ENCODE measurements around the gene SCD5. TPM values are rescaled to one million over a fixed set of nuclear protein-coding genes. Genes with fewer than 3 reads are reported as not detected.

Gene SCD5
- total RNA-seq, 2 experiments from 2014 or later = 1.6 to 2.2 TPM

DNA sequence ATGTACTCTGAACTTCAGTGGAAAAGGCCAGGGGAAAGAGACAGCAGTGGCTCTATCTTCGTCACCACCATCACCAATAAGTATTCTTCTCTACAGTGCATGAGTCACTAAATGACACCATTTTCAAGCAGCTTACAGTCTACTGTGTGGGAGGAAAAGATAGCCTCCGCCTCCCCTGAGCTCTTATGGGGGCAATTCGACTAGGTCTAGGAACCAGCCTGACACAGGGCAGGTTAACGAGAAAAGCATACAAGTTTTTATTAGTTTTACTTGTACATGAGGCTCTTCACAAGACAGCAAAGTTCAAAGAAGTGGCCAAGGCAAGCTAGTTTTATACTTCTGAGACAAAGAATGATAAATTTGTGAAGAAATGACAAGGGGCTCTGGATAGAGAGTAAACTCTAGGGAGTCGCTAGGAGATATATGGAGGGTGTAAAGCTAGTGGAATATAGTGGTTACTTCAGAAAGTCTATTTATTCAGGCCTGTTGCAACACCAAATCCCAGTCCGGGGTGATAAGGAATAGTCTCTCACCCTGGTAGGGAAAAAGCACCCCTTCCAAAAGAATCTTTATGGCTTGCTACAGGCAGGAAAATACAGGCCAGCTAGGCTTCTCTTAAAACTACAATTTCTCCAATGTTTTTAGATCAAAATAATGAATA lies 49.7 kb downstream of the SCD5 start:
- no peak for ATAC-seq
- TF ChIP-seq, protein P1, sequence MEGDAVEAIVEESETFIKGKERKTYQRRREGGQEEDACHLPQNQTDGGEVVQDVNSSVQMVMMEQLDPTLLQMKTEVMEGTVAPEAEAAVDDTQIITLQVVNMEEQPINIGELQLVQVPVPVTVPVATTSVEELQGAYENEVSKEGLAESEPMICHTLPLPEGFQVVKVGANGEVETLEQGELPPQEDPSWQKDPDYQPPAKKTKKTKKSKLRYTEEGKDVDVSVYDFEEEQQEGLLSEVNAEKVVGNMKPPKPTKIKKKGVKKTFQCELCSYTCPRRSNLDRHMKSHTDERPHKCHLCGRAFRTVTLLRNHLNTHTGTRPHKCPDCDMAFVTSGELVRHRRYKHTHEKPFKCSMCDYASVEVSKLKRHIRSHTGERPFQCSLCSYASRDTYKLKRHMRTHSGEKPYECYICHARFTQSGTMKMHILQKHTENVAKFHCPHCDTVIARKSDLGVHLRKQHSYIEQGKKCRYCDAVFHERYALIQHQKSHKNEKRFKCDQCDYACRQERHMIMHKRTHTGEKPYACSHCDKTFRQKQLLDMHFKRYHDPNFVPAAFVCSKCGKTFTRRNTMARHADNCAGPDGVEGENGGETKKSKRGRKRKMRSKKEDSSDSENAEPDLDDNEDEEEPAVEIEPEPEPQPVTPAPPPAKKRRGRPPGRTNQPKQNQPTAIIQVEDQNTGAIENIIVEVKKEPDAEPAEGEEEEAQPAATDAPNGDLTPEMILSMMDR (IDR thresholded peaks at IDR 0.05) = no peak
- intact Hi-C loops (cut with micrococcal nuclease) = no loop called here
- Mint-ChIP-seq H3K4me3 (no peak overlapping the region), H3K36me3 (ENCODE audit: low read depth) (no peaks in the 10 kb centered on the region), H3K9me3 (no peaks in the 10 kb centered on the region), H3K27ac (no peak overlapping the region), H3K27me3 (peaks cover 2% of the 10 kb centered on the region), H3K4me1 (ENCODE audit: low read depth) (no peaks in the 10 kb centered on the region)
- ChIA-PET CTCF (interaction anchor here (0.7 to 4.7 kb wide), 2 partner anchors 10 to 57 kb away, joined by 3 to 34 read pairs; no protein-coding TSS in a partner anchor), POLR2A (no interaction called here)
- no peak for DNase-seq

DNA sequence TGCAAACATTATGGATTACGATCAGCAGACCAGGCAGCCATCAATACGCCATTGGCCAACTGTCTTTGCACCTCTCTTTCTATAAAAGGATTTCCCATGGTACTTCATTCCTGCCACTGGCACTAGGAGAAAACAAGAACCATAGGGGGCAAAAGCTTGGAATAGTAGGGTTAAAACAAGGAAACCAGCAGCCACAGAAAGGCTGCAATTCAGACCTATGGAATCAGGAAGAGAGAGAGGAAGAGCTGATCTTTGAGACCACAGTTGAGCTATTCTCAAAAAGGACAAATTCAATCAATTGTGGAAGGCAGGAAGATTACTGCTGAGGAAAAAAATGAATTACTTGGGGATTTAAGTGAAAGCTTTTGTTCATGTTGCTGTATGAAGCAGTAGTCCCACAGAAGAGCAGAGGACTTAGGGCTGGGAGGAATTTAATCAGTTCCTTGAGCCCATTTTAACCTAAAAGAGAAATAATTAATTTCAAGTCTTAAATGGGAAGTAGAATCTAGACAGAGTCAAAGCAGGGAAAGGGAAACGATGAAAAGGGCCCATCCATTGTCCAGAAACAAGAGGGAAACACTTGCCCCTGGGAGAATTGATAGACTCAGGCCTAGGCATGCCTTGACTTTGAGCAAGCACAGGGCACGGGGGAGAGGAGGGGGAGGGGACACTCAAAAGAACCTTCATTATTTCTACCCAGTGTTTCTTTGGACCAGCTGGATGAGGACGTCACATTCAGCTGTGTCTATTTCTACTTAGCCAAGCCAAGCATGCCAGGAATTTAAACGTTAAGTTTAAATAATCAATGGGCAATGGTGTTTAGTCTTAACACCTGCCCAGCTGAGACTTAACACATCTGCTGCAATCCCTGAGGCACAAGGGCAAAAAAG lies 50.7 kb downstream of the SCD5 start:
- Mint-ChIP-seq H3K4me3 (no peak overlapping the region), H3K36me3 (ENCODE audit: low read depth) (no peaks in the 10 kb centered on the region), H3K27ac (no peak overlapping the region), H3K4me1 (ENCODE audit: low read depth) (no peaks in the 10 kb centered on the region), H3K9me3 (no peaks in the 10 kb centered on the region), H3K27me3 (peaks cover 2% of the 10 kb centered on the region)
- ATAC-seq (no peak), DNase-seq (no peak)
- intact Hi-C loops (cut with micrococcal nuclease) = no loop called here
- CTCF ChIA-PET = interaction anchor here (1.2 to 4.7 kb wide), 2 partner anchors 9 to 28 kb away, joined by 3 to 34 read pairs; no protein-coding TSS in a partner anchor
- TF ChIP-seq, protein P1 (IDR thresholded peaks at IDR 0.05) = no peak
- POLR2A ChIA-PET = interaction anchor here (0.7 kb wide), 1 partner anchor 9 kb away, joined by 3 read pairs; no protein-coding TSS in a partner anchor

DNA sequence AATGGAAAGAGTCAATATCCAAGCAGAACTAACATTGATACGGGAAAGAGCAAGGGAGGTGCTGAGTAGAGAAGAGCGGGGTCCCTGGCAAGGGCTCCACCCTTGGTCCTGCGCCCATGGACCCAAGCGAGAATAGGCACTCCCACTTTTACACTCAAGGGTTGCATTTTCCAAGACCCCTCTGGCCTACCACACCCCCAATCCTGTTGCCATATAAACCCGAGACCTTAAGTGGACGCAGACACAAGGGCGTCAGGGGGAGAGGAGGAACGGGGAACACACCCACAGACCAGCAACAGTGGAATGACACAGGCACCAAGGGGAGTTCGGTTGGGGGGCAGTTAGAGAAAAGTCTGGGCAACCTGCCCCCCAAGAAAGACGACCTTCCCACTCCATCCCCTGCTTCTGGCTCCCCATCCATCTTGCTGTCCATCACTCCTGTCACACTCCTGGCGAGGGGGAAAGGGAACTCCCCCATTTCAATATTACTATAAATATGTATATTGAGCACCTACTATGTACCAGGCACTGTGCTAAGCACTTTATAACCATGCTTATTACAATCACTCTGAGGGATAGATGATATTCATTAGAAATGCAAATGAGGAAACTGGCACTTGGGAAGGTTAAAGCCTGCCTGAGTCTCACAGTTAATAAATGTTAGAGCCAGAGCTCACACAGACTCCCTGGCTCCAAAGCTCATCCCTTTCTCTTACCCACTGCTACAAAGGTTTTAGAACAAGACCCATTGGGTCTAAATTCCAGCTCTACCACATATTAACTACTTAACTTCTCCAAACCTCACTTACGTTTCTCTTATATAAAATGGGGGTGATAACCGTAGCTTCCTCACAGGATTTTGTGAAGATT lies 51.7 kb downstream of the SCD5 start:
- DNase-seq = no peak
- H3K36me3 Mint-ChIP-seq (ENCODE audit: low read depth) = no peaks in the 10 kb centered on the region
- peaks cover 2% of the 10 kb centered on the region for H3K27me3 Mint-ChIP-seq
- TF ChIP-seq, protein P1 (IDR thresholded peaks at IDR 0.05) = no peak
- no peak for ATAC-seq
- H3K27ac Mint-ChIP-seq = no peak overlapping the region
- no peaks in the 10 kb centered on the region for H3K4me1 Mint-ChIP-seq (ENCODE audit: low read depth)
- intact Hi-C loops (cut with micrococcal nuclease) = no loop called here
- POLR2A ChIA-PET = no interaction called here
- no peaks in the 10 kb centered on the region for H3K9me3 Mint-ChIP-seq
- CTCF ChIA-PET = interaction anchor here (1.2 to 4.7 kb wide), 2 partner anchors 8 to 29 kb away, joined by 3 to 34 read pairs; no protein-coding TSS in a partner anchor
- no peak overlapping the region for H3K4me3 Mint-ChIP-seq

DNA sequence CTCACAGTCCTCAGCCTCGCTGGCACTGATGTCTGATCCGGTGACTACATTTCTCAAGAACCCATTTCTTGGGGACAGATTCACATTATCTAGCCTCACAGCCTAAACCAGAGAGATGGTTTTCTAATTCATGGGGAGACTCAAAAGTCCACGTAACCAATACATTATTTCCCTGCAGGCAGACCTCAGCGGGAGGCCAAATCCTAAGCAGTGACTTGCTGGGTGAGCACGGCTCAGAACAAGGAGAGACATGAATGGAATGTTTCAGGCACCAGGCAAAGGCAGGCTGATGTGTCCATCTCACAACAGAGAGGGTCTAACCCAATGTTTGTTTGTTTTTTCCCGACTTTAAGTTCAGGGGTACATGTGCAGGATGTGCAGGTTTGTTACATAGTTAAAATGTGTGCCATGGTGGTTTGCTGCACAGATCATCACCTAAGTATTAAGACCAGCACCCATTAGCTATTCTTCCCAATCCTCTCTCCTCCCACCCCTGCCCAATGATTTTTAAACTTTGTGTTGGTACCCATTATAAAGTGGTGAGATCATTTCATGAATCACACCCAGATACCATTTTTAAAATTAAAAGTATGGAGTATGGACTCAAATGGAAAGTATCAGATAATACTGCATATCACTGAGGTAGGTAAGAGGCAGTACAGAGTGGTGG lies 53.3 kb downstream of the SCD5 start:
- CTCF ChIA-PET = no interaction called here
- TF ChIP-seq, protein P1 (IDR thresholded peaks at IDR 0.05) = no peak
- no peak overlapping the region for H3K27ac Mint-ChIP-seq
- no peaks in the 10 kb centered on the region for H3K4me1 Mint-ChIP-seq (ENCODE audit: low read depth)
- H3K36me3 Mint-ChIP-seq (ENCODE audit: low read depth) = no peaks in the 10 kb centered on the region
- intact Hi-C loops (cut with micrococcal nuclease) = no loop called here
- POLR2A ChIA-PET = no interaction called here
- H3K27me3 Mint-ChIP-seq = peaks cover 2% of the 10 kb centered on the region
- no peaks in the 10 kb centered on the region for H3K9me3 Mint-ChIP-seq
- DNase-seq (no peak), ATAC-seq (no peak)
- no peak overlapping the region for H3K4me3 Mint-ChIP-seq

Measured in activated CD8-positive, alpha-beta T cell treated with anti-CD3 and anti-CD28 coated beads for 36 hours (primary cell).